T-cell (primary cell): Measurements from ENCODE around the gene CORO7. TPM values are rescaled to one million over a fixed set of nuclear protein-coding genes. Genes with fewer than 3 reads are reported as not detected.

Experiments
- ATAC-seq, 4 experiments: fragments of 200-7000 bp in 3 of 4; fragments of 150-1000 bp in 1 of 4; cut with Tn5 transposase; replicated peaks in 1 of 4; 1 replicate in 3 of 4; 2 replicates in 1 of 4; pipeline ENCODE4 v1.10.0; 2021; ENCODE audit warnings: moderate library complexity in 3 of 4, mild to moderate bottlenecking in 2 of 4, moderate number of reproducible peaks in 1 of 4
- CTCF ChIA-PET, 2 donors: fragments of 300-600 bp; sonication (Branson Sonifier 250); formaldehyde crosslinking; loops; one replicate each; lab custom pipeline; 2022; ENCODE audit warnings: antibody characterized with exemption in 2 of 2; lab: Charles Lee
- POLR2A ChIA-PET, 2 donors: fragments of 300-600 bp; sonication (Branson Sonifier 250); formaldehyde crosslinking; loops; one replicate each; lab custom pipeline; 2022; ENCODE audit warnings: antibody characterized with exemption in 2 of 2; lab: Charles Lee
- DNase-seq, 35 experiments: peaks; one replicate each; pipeline versions ENCODE4 v3.0.0 to v3.0.0-alpha.2; 2013 to 2023
- H3K27ac ChIP-seq: one replicate; pipeline ENCODE4 v1.5.1; 2013; ENCODE audit warnings: low read length
- H3K27me3 ChIP-seq, 2 experiments: replicated peaks in 1 of 2; 1 replicate in 1 of 2; 2 replicates in 1 of 2; pipeline versions ENCODE4 v1.6.1 to v1.7.0; 2013; ENCODE audit warnings: low read length in 1 of 2, mixed read lengths in 1 of 2; ENCODE audit not compliant: control insufficient read depth in 2 of 2, insufficient read depth in 2 of 2; ENCODE audit errors: extremely low read depth in 1 of 2
- H3K36me3 ChIP-seq, 2 donors: 1 replicate in 1 of 2; 2 replicates in 1 of 2; pipeline versions ENCODE4 v1.6.1 to v1.7.0; 2013; ENCODE audit warnings: low read length in 1 of 2; ENCODE audit not compliant: control insufficient read depth in 2 of 2, insufficient read depth in 1 of 2; ENCODE audit errors: extremely low read depth in 1 of 2
- H3K4me1 ChIP-seq, 2 experiments: 1 replicate in 1 of 2; 2 replicates in 1 of 2; pipeline versions ENCODE4 v1.6.1 to v1.7.0; 2013; ENCODE audit warnings: low read length in 2 of 2, mixed read lengths in 1 of 2; ENCODE audit not compliant: insufficient read depth in 2 of 2, control insufficient read depth in 1 of 2; ENCODE audit errors: extremely low read depth in 1 of 2
- H3K4me3 ChIP-seq, 2 donors: 1 replicate in 1 of 2; 2 replicates in 1 of 2; pipeline versions ENCODE4 v1.5.1 to v1.7.0; 2013; ENCODE audit warnings: mild to moderate bottlenecking in 2 of 2, low read length in 1 of 2, moderate library complexity in 1 of 2; ENCODE audit not compliant: control insufficient read depth in 1 of 2; ENCODE audit errors: extremely low read depth in 1 of 2
- H3K9me3 ChIP-seq: 2 replicates; pipeline ENCODE4 v1.7.0; 2013
- H3K27ac Mint-ChIP-seq, 2 donors: one replicate each; pipeline ENCODE4 v1.8.0; 2020 to 2021; ENCODE audit warnings: mild to moderate bottlenecking in 2 of 2, mixed read lengths in 2 of 2
- H3K27me3 Mint-ChIP-seq, 2 donors: one replicate each; pipeline ENCODE4 v1.8.0; 2021 to 2022; ENCODE audit warnings: mixed read lengths in 2 of 2
- H3K36me3 Mint-ChIP-seq: one replicate; pipeline ENCODE4 v1.8.0; 2021; ENCODE audit warnings: mixed read lengths
- H3K4me1 Mint-ChIP-seq, 3 donors: one replicate each; pipeline ENCODE4 v1.8.0; 2020 to 2022; ENCODE audit warnings: mixed read lengths in 3 of 3, mild to moderate bottlenecking in 1 of 3
- H3K4me3 Mint-ChIP-seq, 3 donors: one replicate each; pipeline ENCODE4 v1.8.0; 2020 to 2022; ENCODE audit warnings: mild to moderate bottlenecking in 3 of 3, mixed read lengths in 3 of 3, moderate library complexity in 3 of 3
- H3K9me3 Mint-ChIP-seq, 3 donors: one replicate each; pipeline ENCODE4 v1.8.0; 2020 to 2022; ENCODE audit warnings: mixed read lengths in 3 of 3
- WGBS: methylation state at CpG from one replicate; pipeline ENCODE4 v1.1.5; 2013; ENCODE audit warnings: missing lambda C conversion rate; ENCODE audit not compliant: insufficient coverage; 5-methylcytosine and 5-hydroxymethylcytosine counted together
- total RNA-seq, 35 experiments: library from RNA in 6 of 35; stranded (reverse) in 6 of 35; fragments of 120-200 nt in 1 of 35; gene quantifications; one replicate each; pipeline versions ENCODE4 v1.2.1 to v1.2.4 and lab custom pipeline; 2013 to 2026

CORO7 gene
- total RNA-seq, 5 donors from 2014 or later (not counting 1 experiment from before 2014, with no cell fraction given), result 213 to 675 (median 230) TPM

DNA sequence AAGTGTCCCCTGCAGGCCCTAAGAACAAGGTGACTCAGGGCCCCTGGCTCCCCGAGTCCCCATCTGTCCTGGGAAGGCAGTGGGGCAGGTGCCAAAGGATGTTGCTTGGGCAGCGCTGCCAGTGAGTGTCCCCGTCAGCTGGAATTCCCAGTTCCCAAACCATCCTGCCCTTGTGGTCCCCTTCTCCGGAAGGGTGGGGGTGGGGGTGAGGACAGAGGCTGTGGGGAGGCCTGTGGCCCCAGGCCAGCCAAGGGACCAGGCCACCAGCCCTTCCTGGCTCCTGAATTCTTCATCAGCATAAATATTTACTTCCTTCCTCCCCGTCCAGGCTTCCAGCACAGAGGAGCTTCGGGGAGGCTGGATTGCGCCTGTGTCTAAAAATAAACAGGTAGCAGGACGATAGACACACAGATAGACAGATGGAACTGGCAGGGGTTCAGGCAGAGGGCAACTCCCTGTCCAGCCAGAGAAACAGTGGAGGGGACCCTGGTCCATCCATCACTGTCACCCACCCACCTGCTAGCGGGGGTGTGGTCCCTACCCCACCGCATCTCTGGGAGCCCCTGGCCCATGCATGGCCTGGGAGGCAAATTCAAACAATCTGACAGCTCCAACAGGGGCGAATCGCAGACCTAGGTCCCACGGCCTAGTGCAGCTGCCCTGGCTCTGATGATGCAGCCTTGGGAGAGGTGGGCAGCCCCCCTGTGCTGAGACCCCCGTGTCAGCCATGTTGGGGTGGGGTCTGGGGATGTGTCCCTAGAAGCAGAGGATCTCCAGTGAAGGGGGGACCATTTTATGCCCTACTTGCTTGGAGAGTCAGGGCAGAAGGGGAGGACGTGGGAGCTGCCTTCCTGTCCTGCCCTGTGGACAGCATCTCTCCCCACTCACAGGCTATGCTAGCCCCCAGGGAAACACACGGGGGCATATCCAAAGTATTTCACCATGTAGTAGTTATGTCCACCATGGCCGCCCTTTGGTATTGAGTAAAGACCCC, 87.3 kb downstream of the CORO7 start:
- ChIA-PET POLR2A (no interaction called here), CTCF (interaction anchor here in 1 of 2 donors (0.6 kb wide), 1 partner anchor 56 kb away, joined by 3 read pairs; the partner anchor contains the start of gene TFAP4)
- Histone ChIP-seq H3K4me3 (no peak overlapping the region), H3K4me1 (peaks cover 0 to 15% of the 10 kb centered on the region in 2 experiments), H3K9me3 (no peaks in the 10 kb centered on the region), H3K27me3 (peaks cover 0 to 56% of the 10 kb centered on the region in 2 experiments), H3K27ac (no peak overlapping the region), H3K36me3 (no peaks in the 10 kb centered on the region)
- peaks cover 0 to 10% of the 10 kb centered on the region in 2 donors for H3K27me3 Mint-ChIP-seq
- no peak overlapping the region for H3K27ac Mint-ChIP-seq
- peak overlapping the region in 1 of 3 donors; percentile 72 for H3K4me3 Mint-ChIP-seq
- H3K9me3 Mint-ChIP-seq, result no peaks in the 10 kb centered on the region
- peaks cover 0 to 8% (median 3%) of the 10 kb centered on the region in 3 donors for H3K4me1 Mint-ChIP-seq
- ATAC-seq, result no peak
- WGBS, result 80% methylated on average over 9 of the region's 17 CpGs
- no peak for DNase-seq
- no peaks in the 10 kb centered on the region for H3K36me3 Mint-ChIP-seq

DNA sequence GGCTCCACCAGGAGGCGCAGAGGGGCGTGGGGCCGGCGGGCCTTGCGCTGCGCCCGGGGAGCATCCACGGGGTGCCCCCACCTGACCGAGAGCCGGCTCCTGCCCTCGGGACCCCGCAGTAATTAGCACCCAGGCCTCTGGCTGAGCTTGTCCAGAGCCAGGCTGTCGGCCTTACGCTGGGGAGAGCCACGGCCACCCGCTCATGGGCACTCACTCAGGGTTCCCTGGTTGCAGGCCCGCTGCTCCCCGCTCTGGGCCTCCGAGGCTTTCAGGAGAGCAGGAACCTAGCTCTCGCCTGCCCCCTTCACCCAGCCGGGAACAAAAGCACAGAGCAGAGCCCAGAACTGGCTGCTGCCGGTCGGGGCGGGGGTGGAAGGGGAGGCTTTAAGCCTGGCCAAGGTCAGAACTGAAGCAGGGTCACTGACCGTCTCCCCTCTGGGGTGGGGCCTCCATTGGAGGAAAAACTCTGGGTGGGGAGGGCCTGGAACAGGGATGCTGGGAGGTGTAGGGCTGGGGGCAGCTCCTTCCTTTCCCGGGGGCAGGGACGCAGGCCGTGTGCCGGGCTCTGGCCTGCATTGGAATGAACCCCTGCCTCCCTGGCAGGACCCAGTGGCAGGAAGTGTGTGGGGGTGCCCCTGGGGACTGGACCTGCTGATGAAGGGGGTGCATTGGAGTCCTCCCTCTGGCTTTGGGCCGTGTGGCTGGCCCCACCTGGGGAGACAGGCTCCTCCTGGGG, 88.2 kb downstream of the CORO7 start:
- H3K4me3 Mint-ChIP-seq, result peak overlapping the region; percentile 17 to 72 (median 28)
- CTCF ChIA-PET, result interaction anchor here in 1 of 2 donors (0.6 to 0.7 kb wide), 2 partner anchors 39 to 56 kb away, joined by 3 to 4 read pairs; partner anchors contain the start of gene TFAP4
- no peaks in the 10 kb centered on the region for H3K9me3 Mint-ChIP-seq
- Histone ChIP-seq H3K4me3 (peak overlapping the region; percentile 8 to 80), H3K27me3 (peaks cover 0 to 52% of the 10 kb centered on the region in 2 experiments), H3K4me1 (peaks cover 0 to 15% of the 10 kb centered on the region in 2 experiments), H3K36me3 (no peaks in the 10 kb centered on the region), H3K27ac (no peak overlapping the region), H3K9me3 (no peaks in the 10 kb centered on the region)
- H3K27ac Mint-ChIP-seq, result no peak overlapping the region
- POLR2A ChIA-PET, result no interaction called here
- ATAC-seq (peak; percentile 68 to 85 (median 74)), DNase-seq (peak in 34 of 35 experiments; percentile 24 to 69 (median 52))
- 3% methylated on average over 25 of the region's 30 CpGs for WGBS
- H3K4me1 Mint-ChIP-seq, result peaks cover 0 to 8% (median 3%) of the 10 kb centered on the region in 3 donors
- H3K36me3 Mint-ChIP-seq, result no peaks in the 10 kb centered on the region
- H3K27me3 Mint-ChIP-seq, result peaks cover 0 to 10% of the 10 kb centered on the region in 2 donors

GRCh38 chr16:4327386-4328045, 88.9 kb downstream of the CORO7 start:
- Mint-ChIP-seq H3K9me3 (no peaks in the 10 kb centered on the region), H3K27ac (no peak overlapping the region), H3K27me3 (peaks cover 0 to 10% of the 10 kb centered on the region in 2 donors), H3K36me3 (no peaks in the 10 kb centered on the region), H3K4me3 (peak overlapping the region in 1 of 3 donors; percentile 72), H3K4me1 (peaks cover 0 to 8% (median 3%) of the 10 kb centered on the region in 3 donors)
- Histone ChIP-seq H3K36me3 (no peaks in the 10 kb centered on the region), H3K4me3 (peak overlapping the region; percentile 8 to 80), H3K4me1 (peaks cover 0 to 15% of the 10 kb centered on the region in 2 experiments), H3K9me3 (no peaks in the 10 kb centered on the region), H3K27me3 (peaks cover 0 to 46% of the 10 kb centered on the region in 2 experiments), H3K27ac (no peak overlapping the region)
- WGBS, result 10% methylated on average over 34 of the region's 57 CpGs
- ATAC-seq (peak in 3 of 4 experiments; percentile 25 to 40 (median 30)), DNase-seq (peak in 1 of 35 experiments; percentile 13)
- CTCF ChIA-PET, result interaction anchor here in 1 of 2 donors (0.6 to 0.7 kb wide), 2 partner anchors 39 to 74 kb away, joined by 4 read pairs; no protein-coding TSS in a partner anchor
- POLR2A ChIA-PET, result interaction anchor here in 1 of 2 donors (0.6 to 0.7 kb wide), 2 partner anchors 17 to 20 kb away, joined by 3 read pairs; no protein-coding TSS in a partner anchor

DNA sequence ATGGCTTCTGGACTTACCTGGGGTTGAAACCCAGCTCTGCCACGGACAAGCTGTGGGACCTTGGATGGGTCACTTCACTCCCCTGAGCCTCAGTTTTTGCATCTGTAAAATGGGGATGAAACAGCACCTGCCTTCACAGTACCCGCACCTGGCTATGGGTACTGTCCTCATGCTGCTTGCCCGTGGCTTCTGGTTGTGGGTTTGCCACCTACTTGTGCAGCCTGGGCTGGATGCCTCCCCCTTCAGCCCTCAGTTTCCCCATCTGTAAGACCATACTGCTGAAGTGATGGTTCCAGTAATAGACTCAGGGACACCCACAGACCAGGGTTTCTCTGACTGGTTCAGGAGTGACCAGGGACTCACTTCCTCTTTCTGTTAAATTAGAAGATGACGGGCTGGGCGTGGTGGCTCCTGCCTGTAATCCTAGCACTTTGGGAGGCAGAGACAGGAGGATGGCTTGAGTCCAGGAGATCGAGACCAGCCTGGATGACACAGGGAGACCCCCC, 91.1 kb downstream of the CORO7 start:
- Histone ChIP-seq H3K36me3 (no peaks in the 10 kb centered on the region), H3K27ac (no peak overlapping the region), H3K4me3 (no peak overlapping the region), H3K4me1 (peaks cover 0 to 15% of the 10 kb centered on the region in 2 experiments), H3K27me3 (peaks cover 0 to 36% of the 10 kb centered on the region in 2 experiments), H3K9me3 (no peaks in the 10 kb centered on the region)
- H3K4me3 Mint-ChIP-seq, result no peak overlapping the region
- peaks cover 0 to 10% of the 10 kb centered on the region in 2 donors for H3K27me3 Mint-ChIP-seq
- no peaks in the 10 kb centered on the region for H3K9me3 Mint-ChIP-seq
- POLR2A ChIA-PET, result no interaction called here
- WGBS, result 90% methylated on average over 3 of the region's 6 CpGs
- H3K27ac Mint-ChIP-seq, result no peak overlapping the region
- no peak for DNase-seq
- no peak for ATAC-seq
- no peaks in the 10 kb centered on the region for H3K36me3 Mint-ChIP-seq
- peaks cover 0 to 8% (median 3%) of the 10 kb centered on the region in 3 donors for H3K4me1 Mint-ChIP-seq
- CTCF ChIA-PET, result interaction anchor here in 1 of 2 donors (0.7 kb wide), 1 partner anchor 563 kb away, joined by 9 read pairs; no protein-coding TSS in a partner anchor

GRCh38 chr16:4324492-4325252, 91.7 kb downstream of the CORO7 start:
- no peaks in the 10 kb centered on the region for H3K36me3 Mint-ChIP-seq
- ChIA-PET POLR2A (no interaction called here), CTCF (no interaction called here)
- Histone ChIP-seq H3K4me1 (peaks cover 0 to 19% of the 10 kb centered on the region in 2 experiments), H3K4me3 (no peak overlapping the region), H3K9me3 (no peaks in the 10 kb centered on the region), H3K27ac (no peak overlapping the region), H3K27me3 (peaks cover 0 to 41% of the 10 kb centered on the region in 2 experiments), H3K36me3 (no peaks in the 10 kb centered on the region)
- no peaks in the 10 kb centered on the region for H3K9me3 Mint-ChIP-seq
- H3K4me1 Mint-ChIP-seq, result peaks cover 0 to 6% (median 3%) of the 10 kb centered on the region in 3 donors
- no peak for DNase-seq
- ATAC-seq, result no peak
- no peak overlapping the region for H3K27ac Mint-ChIP-seq
- H3K27me3 Mint-ChIP-seq, result peaks cover 0 to 8% of the 10 kb centered on the region in 2 donors
- 87% methylated on average over 21 of the region's 22 CpGs for WGBS
- no peak overlapping the region for H3K4me3 Mint-ChIP-seq
